Stimulated activated CD4-positive, alpha-beta T cell treated with anti-CD3 and anti-CD28 coated beads, Interleukin-1b, Interleukin-23, amount 100 ng/mL, for 24 hours (primary cell): ENCODE measurements around the gene PARD6B.
"Not testable (repeated sequence)": the region's sequence is repeated elsewhere in the genome, so short reads cannot be mapped to it uniquely, and the experiment has no call there.

ENCODE experiments used
- DNase-seq, 4 experiments: peaks; one replicate each; pipeline ENCODE4 v3.0.0-alpha.2; 2020; ENCODE audit warnings: low read depth in 4 of 4, low spot score in 1 of 4

PARD6B gene

GRCh38 chr20:50731055-50731929 lies at the start of gene PARD6B:
Gene PARD6B, plus strand, starts transcription at chr20:50731580. Its CDS starts 207 bp downstream, at chr20:50731787.
- DNase-seq, result peak; percentile 98 to 99 (median 98)

- DNase-seq, result no peak
Observed at GRCh38 chr20:50682065-50682464, 49.3 kb upstream of the PARD6B start.

- no peak for DNase-seq
Observed at GRCh38 chr20:50682947-50683530, 48.3 kb upstream of the PARD6B start.

GRCh38 chr20:50683570-50683969 lies 47.8 kb upstream of the PARD6B start:
- no peak for DNase-seq

GRCh38 chr20:50686821-50687220 lies 44.6 kb upstream of the PARD6B start:
- no peak for DNase-seq

GRCh38 chr20:50688256-50688975 lies 43.0 kb upstream of the PARD6B start:
- no peak for DNase-seq

GRCh38 chr20:50689864-50690649 lies 41.3 kb upstream of the PARD6B start:
- DNase-seq, result no peak

- no peak for DNase-seq
Observed at GRCh38 chr20:50690650-50691572, 40.5 kb upstream of the PARD6B start, which contains the start of gene RIPOR3. Gene RIPOR3, minus strand, starts transcription at chr20:50691542. Its CDS starts 414 bp downstream, at chr20:50691128.

- no peak for DNase-seq
Observed at GRCh38 chr20:50691573-50692551, 39.5 kb upstream of the PARD6B start.

- no peak for DNase-seq
Observed at GRCh38 chr20:50692552-50692933, 38.8 kb upstream of the PARD6B start.

GRCh38 chr20:50693001-50693400 lies 38.4 kb upstream of the PARD6B start:
- DNase-seq, result no peak

- no peak for DNase-seq
Observed at GRCh38 chr20:50694379-50695134, 36.8 kb upstream of the PARD6B start.

- no peak for DNase-seq
Observed at GRCh38 chr20:50695135-50695872, 36.1 kb upstream of the PARD6B start.

- DNase-seq, result not testable (repeated sequence)
Observed at GRCh38 chr20:50698255-50698654, 33.1 kb upstream of the PARD6B start.

GRCh38 chr20:50699688-50700087 lies 31.7 kb upstream of the PARD6B start:
- no peak for DNase-seq

GRCh38 chr20:50701041-50701963 lies 30.1 kb upstream of the PARD6B start:
- no peak for DNase-seq
